ENCODE results near the gene LLGL2.

The LLGL2 gene

DNA sequence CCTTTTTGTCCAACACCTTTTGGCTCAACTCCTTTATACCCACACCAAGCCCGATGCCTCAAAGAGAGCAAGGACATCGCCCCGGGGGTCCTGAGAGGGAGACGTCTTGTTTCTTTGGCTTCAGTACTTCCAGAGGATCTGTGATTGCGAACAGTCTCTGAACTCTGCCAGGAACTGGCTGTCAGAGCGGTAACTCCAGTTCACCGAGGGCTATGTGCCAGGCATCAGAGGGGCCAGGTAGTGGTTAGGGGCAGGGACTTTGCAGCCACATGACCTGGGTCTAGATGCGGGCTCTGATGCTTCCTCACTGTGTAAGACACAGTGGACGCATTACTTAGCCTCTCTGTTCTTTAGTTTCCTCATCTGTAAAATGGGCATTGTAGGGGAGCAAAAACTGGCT lies 21.6 kb downstream of the LLGL2 start:
- ChIA-PET CTCF (no interaction called here), POLR2A (no interaction called here)
- H3K4me3 ChIP-seq (ENCODE audit: low read depth, low read length): no peak overlapping the region
- TF ChIP-seq, protein P1, sequence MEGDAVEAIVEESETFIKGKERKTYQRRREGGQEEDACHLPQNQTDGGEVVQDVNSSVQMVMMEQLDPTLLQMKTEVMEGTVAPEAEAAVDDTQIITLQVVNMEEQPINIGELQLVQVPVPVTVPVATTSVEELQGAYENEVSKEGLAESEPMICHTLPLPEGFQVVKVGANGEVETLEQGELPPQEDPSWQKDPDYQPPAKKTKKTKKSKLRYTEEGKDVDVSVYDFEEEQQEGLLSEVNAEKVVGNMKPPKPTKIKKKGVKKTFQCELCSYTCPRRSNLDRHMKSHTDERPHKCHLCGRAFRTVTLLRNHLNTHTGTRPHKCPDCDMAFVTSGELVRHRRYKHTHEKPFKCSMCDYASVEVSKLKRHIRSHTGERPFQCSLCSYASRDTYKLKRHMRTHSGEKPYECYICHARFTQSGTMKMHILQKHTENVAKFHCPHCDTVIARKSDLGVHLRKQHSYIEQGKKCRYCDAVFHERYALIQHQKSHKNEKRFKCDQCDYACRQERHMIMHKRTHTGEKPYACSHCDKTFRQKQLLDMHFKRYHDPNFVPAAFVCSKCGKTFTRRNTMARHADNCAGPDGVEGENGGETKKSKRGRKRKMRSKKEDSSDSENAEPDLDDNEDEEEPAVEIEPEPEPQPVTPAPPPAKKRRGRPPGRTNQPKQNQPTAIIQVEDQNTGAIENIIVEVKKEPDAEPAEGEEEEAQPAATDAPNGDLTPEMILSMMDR (IDR thresholded peaks at IDR 0.05; ENCODE audit: insufficient read depth, low read length, missing control alignments): no peak
- DNase-seq (ENCODE audit: low read depth, low spot score): no peak

DNA sequence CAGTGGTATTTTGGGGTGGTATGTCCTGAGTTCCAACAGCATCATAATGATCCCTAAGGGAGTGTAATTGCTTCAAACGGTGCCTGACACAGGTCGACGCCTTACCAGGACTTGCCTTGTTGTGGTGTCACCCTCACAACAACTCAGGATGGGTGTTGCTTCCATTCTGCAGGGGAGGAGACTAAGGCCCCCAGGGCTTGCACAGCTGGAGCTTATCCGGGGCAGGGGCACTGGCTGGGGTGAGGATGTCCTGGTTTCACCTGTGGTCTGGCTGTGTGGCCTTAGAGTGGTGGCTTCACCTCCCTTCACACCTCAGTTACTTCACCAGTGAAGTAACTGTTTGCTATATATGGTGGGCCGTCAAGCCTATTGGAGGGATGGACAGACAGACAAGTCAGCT lies 23.3 kb downstream of the LLGL2 start:
- TF ChIP-seq, protein P1 (IDR thresholded peaks at IDR 0.05; ENCODE audit: insufficient read depth, low read length, missing control alignments): no peak
- CTCF ChIA-PET: no interaction called here

DNA sequence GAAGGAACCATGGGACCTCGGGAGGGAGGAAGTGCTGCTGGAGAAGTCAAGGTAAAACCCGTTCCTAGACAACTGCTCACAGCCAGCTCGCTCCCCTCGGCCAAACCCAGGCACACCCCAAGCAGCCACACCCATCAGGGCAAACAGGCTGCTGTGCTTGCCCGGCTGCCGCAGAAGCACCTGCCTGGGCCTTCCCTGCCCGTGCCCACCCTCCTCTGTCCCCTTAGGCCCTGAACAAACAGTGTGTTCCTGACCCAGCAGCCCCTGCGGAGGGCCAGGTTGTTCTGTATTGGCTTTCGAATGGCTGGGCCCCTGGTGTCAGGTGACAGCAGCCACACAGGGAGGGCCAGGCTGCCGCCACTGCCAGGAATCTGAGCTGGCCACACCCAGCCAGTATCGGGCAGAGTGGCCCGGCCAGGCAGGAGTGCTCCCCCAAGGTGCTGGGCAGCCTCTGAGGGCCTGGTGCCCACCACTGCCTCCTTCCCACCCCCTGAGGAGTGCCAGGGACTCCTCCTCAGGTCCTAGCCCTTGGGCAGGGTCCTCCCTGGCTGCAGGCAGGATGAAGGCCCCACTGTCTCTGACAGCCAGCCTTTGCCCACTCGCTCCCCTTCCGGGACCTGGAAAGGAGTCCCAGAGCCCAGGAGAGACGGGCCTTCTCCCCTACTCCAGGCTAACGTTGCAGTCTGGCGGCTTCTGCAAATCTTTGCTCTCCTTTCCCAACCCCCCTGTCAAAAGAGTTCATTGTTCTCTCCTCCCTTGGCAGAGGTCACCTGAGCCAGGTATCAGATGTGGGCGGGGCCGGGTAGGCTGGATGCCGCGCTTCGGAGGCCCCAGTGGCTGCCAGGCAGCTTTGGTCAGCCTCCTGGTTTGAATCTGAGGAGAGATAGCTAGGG lies 24.0 kb downstream of the LLGL2 start:
- POLR2A ChIA-PET: no interaction called here
- no peak overlapping the region for H3K4me3 ChIP-seq (ENCODE audit: low read depth, low read length)
- TF ChIP-seq, protein P1 (IDR thresholded peaks at IDR 0.05; ENCODE audit: insufficient read depth, low read length, missing control alignments): no peak
- CTCF ChIA-PET: no interaction called here
- no peak for DNase-seq (ENCODE audit: low read depth, low spot score)

More for the DNA sequence above, 23.3 kb downstream of the LLGL2 start:
- DNase-seq (ENCODE audit: low read depth, low spot score): no peak
- POLR2A ChIA-PET: no interaction called here
- H3K4me3 ChIP-seq (ENCODE audit: low read depth, low read length): no peak overlapping the region

DNA sequence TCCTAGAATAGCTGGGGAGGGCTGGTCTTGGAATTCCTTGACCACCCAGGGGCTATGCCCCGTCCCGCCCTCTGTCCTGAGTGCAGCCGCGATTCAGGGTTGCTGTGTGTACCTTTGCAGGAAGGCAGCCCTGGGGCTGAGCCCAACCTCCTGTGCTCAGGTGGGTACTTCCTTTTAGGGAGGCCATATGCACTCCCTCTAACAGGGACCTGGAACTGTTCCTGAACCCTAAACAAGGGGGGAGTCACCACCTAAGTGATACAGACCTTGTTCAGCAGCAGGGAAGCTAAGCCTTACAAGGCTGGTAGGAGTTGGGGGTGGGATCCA lies 24.6 kb downstream of the LLGL2 start:
- TF ChIP-seq, protein P1 (IDR thresholded peaks at IDR 0.05; ENCODE audit: insufficient read depth, low read length, missing control alignments): no peak
- DNase-seq (ENCODE audit: low read depth, low spot score): no peak
- POLR2A ChIA-PET: no interaction called here
- no peak overlapping the region for H3K4me3 ChIP-seq (ENCODE audit: low read depth, low read length)
- CTCF ChIA-PET: interaction anchor here (2.0 kb wide), 1 partner anchor 83 kb away, joined by 6 read pairs; the partner anchor contains the start of gene SMIM5

DNA sequence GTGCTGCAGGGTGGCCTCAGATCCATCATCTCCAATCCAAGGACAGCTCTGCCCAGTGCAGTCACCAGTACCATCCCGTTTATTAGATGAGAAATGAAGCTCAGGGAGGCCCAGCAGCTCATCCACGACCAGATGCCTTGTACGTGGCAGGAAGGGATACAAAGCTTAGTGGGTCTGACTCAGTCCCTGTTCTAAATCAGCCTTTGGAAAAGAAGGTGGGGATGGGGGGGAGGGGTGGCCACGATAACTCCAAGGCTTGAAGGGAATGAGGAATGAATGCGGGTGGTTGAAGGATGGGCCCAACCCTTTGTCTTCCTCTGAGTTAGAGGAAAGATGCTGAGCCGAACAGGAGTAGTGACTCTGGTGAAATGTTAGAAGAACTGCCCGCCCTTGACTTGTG lies 25.8 kb downstream of the LLGL2 start:
- no peak for DNase-seq (ENCODE audit: low read depth, low spot score)
- TF ChIP-seq, protein P1 (IDR thresholded peaks at IDR 0.05; ENCODE audit: insufficient read depth, low read length, missing control alignments): no peak
- CTCF ChIA-PET: interaction anchor here (0.7 to 2.0 kb wide), 2 partner anchors 34 to 82 kb away, joined by 3 to 6 read pairs; partner anchors contain the start of genes SMIM5 and TSEN54
- POLR2A ChIA-PET: no interaction called here
- H3K4me3 ChIP-seq (ENCODE audit: low read depth, low read length): no peak overlapping the region

DNA sequence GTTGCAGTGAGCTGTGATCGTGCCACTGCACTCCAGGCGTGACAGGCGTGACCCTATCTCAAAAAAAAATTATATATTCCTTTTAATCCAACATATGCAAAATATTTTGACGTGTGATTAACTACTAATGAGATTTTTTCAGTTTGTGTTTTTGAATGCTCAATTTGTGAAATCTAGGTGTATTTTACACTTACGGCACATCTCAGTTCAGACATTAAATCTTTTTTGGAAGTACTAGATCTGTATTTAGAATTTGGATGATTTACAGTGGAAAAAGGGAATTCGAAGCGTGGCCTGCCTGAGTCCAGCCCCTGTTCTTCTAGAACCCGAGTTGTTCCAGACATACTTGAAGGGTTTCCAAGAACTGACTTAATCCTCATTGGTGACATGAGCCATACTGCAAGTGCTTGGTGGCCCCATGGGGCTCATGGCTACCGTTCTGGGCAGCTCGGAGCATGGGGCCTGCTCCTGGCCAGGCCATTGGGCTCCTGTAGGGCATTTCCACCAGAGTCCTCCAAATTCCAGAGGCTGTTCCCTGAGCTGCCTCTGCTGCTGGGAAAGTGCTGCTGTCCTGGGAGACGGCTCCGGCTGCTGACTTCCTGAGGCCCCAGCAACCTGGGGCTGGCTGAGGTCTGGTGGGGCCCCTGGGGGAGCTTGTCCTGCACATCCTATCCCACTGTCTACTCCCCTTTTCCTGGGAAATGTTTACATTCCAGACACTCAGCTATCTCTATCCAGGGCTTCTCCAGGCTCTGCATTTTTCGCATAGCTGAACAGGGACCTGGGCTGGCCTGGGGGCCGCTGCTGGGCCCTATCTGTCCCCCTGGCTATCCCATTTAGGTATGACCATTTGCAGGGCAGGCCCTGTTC lies 27.2 kb downstream of the LLGL2 start:
- CTCF ChIA-PET: interaction anchor here (0.6 to 1.5 kb wide), 9 partner anchors 10 to 195 kb away, joined by 3 to 5 read pairs (median 3); partner anchors contain the start of gene TSEN54
- no peak for DNase-seq (ENCODE audit: low read depth, low spot score)
- H3K4me3 ChIP-seq (ENCODE audit: low read depth, low read length): no peak overlapping the region
- POLR2A ChIA-PET: interaction anchor here (0.6 to 1.3 kb wide), 2 partner anchors 18 to 232 kb away, joined by 3 read pairs; partner anchors contain the start of gene UNK
- TF ChIP-seq, protein P1 (IDR thresholded peaks at IDR 0.05; ENCODE audit: insufficient read depth, low read length, missing control alignments): no peak
